AG10803 (cell line): ENCODE results near the gene SLC35D2.
A peak's percentile ranks its signal among the peaks of the same experiment; 100 is the strongest.

Experiments used
- DNase-seq: peaks from one replicate; pipeline ENCODE4 v3.0.0; 2010; ENCODE audit warnings: low read depth
- H3K4me3 ChIP-seq: 2 replicates; pipeline ENCODE4 v1.5.1; 2011; ENCODE audit warnings: mild to moderate bottlenecking, low read length, control low read depth
- CTCF ChIP-seq: conservative IDR thresholded peaks from 2 replicates; pipeline ENCODE4 v1.5.1; 2011; ENCODE audit warnings: mild to moderate bottlenecking, low read length, control low read depth, inconsistent platforms

The SLC35D2 gene

GRCh38 chr9:96345551-96345950 is 38.0 kb downstream of the SLC35D2 start:
- no peak for TF ChIP-seq CTCF
- DNase-seq, result no peak
- H3K4me3 ChIP-seq, result no peak overlapping the region

- no peak overlapping the region for H3K4me3 ChIP-seq
- DNase-seq, result peak; percentile 94
- TF ChIP-seq CTCF, result no peak
Measured at GRCh38 chr9:96344458-96345180, 38.9 kb downstream of the SLC35D2 start.

GRCh38 chr9:96343515-96344360 is 39.8 kb downstream of the SLC35D2 start:
- no peak overlapping the region for H3K4me3 ChIP-seq
- TF ChIP-seq CTCF, result no peak
- DNase-seq, result no peak

GRCh38 chr9:96342571-96343245 is 40.8 kb downstream of the SLC35D2 start:
- TF ChIP-seq CTCF, result no peak
- DNase-seq, result no peak
- no peak overlapping the region for H3K4me3 ChIP-seq

GRCh38 chr9:96340707-96341106 is 42.8 kb downstream of the SLC35D2 start:
- DNase-seq, result no peak
- TF ChIP-seq CTCF, result no peak

GRCh38 chr9:96338299-96338698 is 45.2 kb downstream of the SLC35D2 start:
- no peak overlapping the region for H3K4me3 ChIP-seq
- TF ChIP-seq CTCF, result no peak
- no peak for DNase-seq

More at GRCh38 chr9:96340707-96341106, 42.8 kb downstream of the SLC35D2 start:
- no peak overlapping the region for H3K4me3 ChIP-seq
